T-cell (primary cell): ENCODE measurements around the gene IRX4. TPM values are rescaled to one million over a fixed set of nuclear protein-coding genes. Genes with fewer than 3 reads are reported as not detected.

ENCODE experiments used
- ATAC-seq, 4 experiments: fragments of 200-7000 bp in 3 of 4; fragments of 150-1000 bp in 1 of 4; cut with Tn5 transposase; replicated peaks in 1 of 4; 1 replicate in 3 of 4; 2 replicates in 1 of 4; pipeline ENCODE4 v1.10.0; 2021; ENCODE audit warnings: moderate library complexity in 3 of 4, mild to moderate bottlenecking in 2 of 4, moderate number of reproducible peaks in 1 of 4
- CTCF ChIA-PET, 2 donors: fragments of 300-600 bp; sonication (Branson Sonifier 250); formaldehyde crosslinking; loops; one replicate each; lab custom pipeline; 2022; ENCODE audit warnings: antibody characterized with exemption in 2 of 2; lab: Charles Lee
- POLR2A ChIA-PET, 2 donors: fragments of 300-600 bp; sonication (Branson Sonifier 250); formaldehyde crosslinking; loops; one replicate each; lab custom pipeline; 2022; ENCODE audit warnings: antibody characterized with exemption in 2 of 2; lab: Charles Lee
- DNase-seq, 35 experiments: peaks; one replicate each; pipeline versions ENCODE4 v3.0.0 to v3.0.0-alpha.2; 2013 to 2023
- H3K27ac ChIP-seq: one replicate; pipeline ENCODE4 v1.5.1; 2013; ENCODE audit warnings: low read length
- H3K27me3 ChIP-seq, 2 experiments: replicated peaks in 1 of 2; 1 replicate in 1 of 2; 2 replicates in 1 of 2; pipeline versions ENCODE4 v1.6.1 to v1.7.0; 2013; ENCODE audit warnings: low read length in 1 of 2, mixed read lengths in 1 of 2; ENCODE audit not compliant: control insufficient read depth in 2 of 2, insufficient read depth in 2 of 2; ENCODE audit errors: extremely low read depth in 1 of 2
- H3K36me3 ChIP-seq, 2 donors: 1 replicate in 1 of 2; 2 replicates in 1 of 2; pipeline versions ENCODE4 v1.6.1 to v1.7.0; 2013; ENCODE audit warnings: low read length in 1 of 2; ENCODE audit not compliant: control insufficient read depth in 2 of 2, insufficient read depth in 1 of 2; ENCODE audit errors: extremely low read depth in 1 of 2
- H3K4me1 ChIP-seq, 2 experiments: 1 replicate in 1 of 2; 2 replicates in 1 of 2; pipeline versions ENCODE4 v1.6.1 to v1.7.0; 2013; ENCODE audit warnings: low read length in 2 of 2, mixed read lengths in 1 of 2; ENCODE audit not compliant: insufficient read depth in 2 of 2, control insufficient read depth in 1 of 2; ENCODE audit errors: extremely low read depth in 1 of 2
- H3K4me3 ChIP-seq, 2 donors: 1 replicate in 1 of 2; 2 replicates in 1 of 2; pipeline versions ENCODE4 v1.5.1 to v1.7.0; 2013; ENCODE audit warnings: mild to moderate bottlenecking in 2 of 2, low read length in 1 of 2, moderate library complexity in 1 of 2; ENCODE audit not compliant: control insufficient read depth in 1 of 2; ENCODE audit errors: extremely low read depth in 1 of 2
- H3K9me3 ChIP-seq: 2 replicates; pipeline ENCODE4 v1.7.0; 2013
- H3K27ac Mint-ChIP-seq, 2 donors: one replicate each; pipeline ENCODE4 v1.8.0; 2020 to 2021; ENCODE audit warnings: mild to moderate bottlenecking in 2 of 2, mixed read lengths in 2 of 2
- H3K27me3 Mint-ChIP-seq, 2 donors: one replicate each; pipeline ENCODE4 v1.8.0; 2021 to 2022; ENCODE audit warnings: mixed read lengths in 2 of 2
- H3K36me3 Mint-ChIP-seq: one replicate; pipeline ENCODE4 v1.8.0; 2021; ENCODE audit warnings: mixed read lengths
- H3K4me1 Mint-ChIP-seq, 3 donors: one replicate each; pipeline ENCODE4 v1.8.0; 2020 to 2022; ENCODE audit warnings: mixed read lengths in 3 of 3, mild to moderate bottlenecking in 1 of 3
- H3K4me3 Mint-ChIP-seq, 3 donors: one replicate each; pipeline ENCODE4 v1.8.0; 2020 to 2022; ENCODE audit warnings: mild to moderate bottlenecking in 3 of 3, mixed read lengths in 3 of 3, moderate library complexity in 3 of 3
- H3K9me3 Mint-ChIP-seq, 3 donors: one replicate each; pipeline ENCODE4 v1.8.0; 2020 to 2022; ENCODE audit warnings: mixed read lengths in 3 of 3
- WGBS: methylation state at CpG from one replicate; pipeline ENCODE4 v1.1.5; 2013; ENCODE audit warnings: missing lambda C conversion rate; ENCODE audit not compliant: insufficient coverage; 5-methylcytosine and 5-hydroxymethylcytosine counted together
- total RNA-seq, 35 experiments: library from RNA in 6 of 35; stranded (reverse) in 6 of 35; fragments of 120-200 nt in 1 of 35; gene quantifications; one replicate each; pipeline versions ENCODE4 v1.2.1 to v1.2.4 and lab custom pipeline; 2013 to 2026

IRX4 gene
- total RNA-seq, 5 donors from 2014 or later (not counting 1 experiment from before 2014, with no cell fraction given), result not detected

DNA sequence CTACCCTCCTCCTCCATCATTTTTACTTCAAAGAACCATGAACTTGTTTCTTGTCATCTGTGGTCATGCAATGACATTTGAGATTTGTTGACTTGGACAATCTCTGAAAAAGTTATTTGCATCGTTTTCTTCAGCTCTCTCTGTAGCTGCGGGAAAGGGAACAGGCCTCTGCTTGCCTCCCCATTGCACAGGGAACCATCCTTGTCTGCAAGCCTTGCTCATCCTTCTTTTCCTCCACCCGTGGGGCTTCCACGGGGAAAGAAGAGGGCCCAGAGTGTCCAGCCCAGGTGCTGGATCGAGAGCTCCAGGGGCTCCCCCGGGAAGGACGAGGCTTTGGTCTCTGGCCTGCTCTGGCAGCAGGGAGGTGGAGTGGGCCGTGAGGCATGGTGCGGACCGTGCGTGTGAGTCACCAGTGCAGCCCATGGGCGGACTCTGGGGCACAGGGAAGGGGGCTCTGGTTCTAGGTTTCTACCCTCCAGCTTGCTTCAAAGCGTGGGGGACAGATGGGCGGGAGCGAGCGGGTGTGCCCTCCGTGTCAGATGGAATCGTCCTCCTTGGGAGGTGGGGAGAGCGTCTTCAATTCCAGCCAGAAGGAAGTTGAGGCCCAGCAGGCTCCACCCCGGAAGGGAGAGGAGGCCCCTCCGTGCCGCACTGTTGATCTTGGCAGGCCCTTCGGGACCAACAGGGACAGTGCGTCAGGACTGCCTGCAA lies 6.0 kb upstream of the IRX4 start:
- ChIA-PET POLR2A (no interaction called here), CTCF (no interaction called here)
- 72% methylated on average over 19 of the region's 24 CpGs for WGBS
- no peak for ATAC-seq
- Mint-ChIP-seq H3K4me3 (no peak overlapping the region), H3K27ac (no peak overlapping the region), H3K27me3 (peaks cover 33 to 52% of the 10 kb centered on the region in 2 donors), H3K9me3 (no peaks in the 10 kb centered on the region), H3K4me1 (peaks cover 6 to 8% (median 7%) of the 10 kb centered on the region in 3 donors), H3K36me3 (no peaks in the 10 kb centered on the region)
- Histone ChIP-seq H3K4me3 (no peak overlapping the region), H3K9me3 (no peaks in the 10 kb centered on the region), H3K27ac (no peak overlapping the region), H3K36me3 (no peaks in the 10 kb centered on the region), H3K27me3 (peaks cover 10 to 74% of the 10 kb centered on the region in 2 experiments), H3K4me1 (peaks cover 0 to 2% of the 10 kb centered on the region in 2 experiments)
- DNase-seq, result no peak

- Histone ChIP-seq H3K27me3 (peaks cover 8 to 74% of the 10 kb centered on the region in 2 experiments), H3K4me3 (no peak overlapping the region), H3K9me3 (no peaks in the 10 kb centered on the region), H3K36me3 (no peaks in the 10 kb centered on the region), H3K4me1 (peaks cover 0 to 5% of the 10 kb centered on the region in 2 experiments), H3K27ac (no peak overlapping the region)
- peaks cover 6 to 8% (median 7%) of the 10 kb centered on the region in 3 donors for H3K4me1 Mint-ChIP-seq
- H3K9me3 Mint-ChIP-seq, result no peaks in the 10 kb centered on the region
- peaks cover 33 to 50% of the 10 kb centered on the region in 2 donors for H3K27me3 Mint-ChIP-seq
- H3K4me3 Mint-ChIP-seq, result no peak overlapping the region
- DNase-seq, result no peak
- ChIA-PET POLR2A (no interaction called here), CTCF (no interaction called here)
- H3K27ac Mint-ChIP-seq, result no peak overlapping the region
- 17% methylated on average over 28 of the region's 31 CpGs for WGBS
- ATAC-seq, result no peak
- no peaks in the 10 kb centered on the region for H3K36me3 Mint-ChIP-seq
Measured at GRCh38 chr5:1887588-1888360, 5.0 kb upstream of the IRX4 start.

- Histone ChIP-seq H3K9me3 (no peaks in the 10 kb centered on the region), H3K4me3 (no peak overlapping the region), H3K4me1 (peaks cover 0 to 8% of the 10 kb centered on the region in 2 experiments), H3K27me3 (peaks cover 8 to 73% of the 10 kb centered on the region in 2 experiments), H3K36me3 (no peaks in the 10 kb centered on the region), H3K27ac (no peak overlapping the region)
- WGBS, result 4% methylated on average over 98 of the region's 102 CpGs
- no peak overlapping the region for H3K4me3 Mint-ChIP-seq
- ATAC-seq, result no peak
- CTCF ChIA-PET, result no interaction called here
- peaks cover 33 to 51% of the 10 kb centered on the region in 2 donors for H3K27me3 Mint-ChIP-seq
- peaks cover 6 to 8% (median 7%) of the 10 kb centered on the region in 3 donors for H3K4me1 Mint-ChIP-seq
- no peak overlapping the region for H3K27ac Mint-ChIP-seq
- H3K9me3 Mint-ChIP-seq, result no peaks in the 10 kb centered on the region
- POLR2A ChIA-PET, result no interaction called here
- DNase-seq, result no peak
- no peaks in the 10 kb centered on the region for H3K36me3 Mint-ChIP-seq
Measured at GRCh38 chr5:1886846-1887587, 4.3 kb upstream of the IRX4 start.

DNA sequence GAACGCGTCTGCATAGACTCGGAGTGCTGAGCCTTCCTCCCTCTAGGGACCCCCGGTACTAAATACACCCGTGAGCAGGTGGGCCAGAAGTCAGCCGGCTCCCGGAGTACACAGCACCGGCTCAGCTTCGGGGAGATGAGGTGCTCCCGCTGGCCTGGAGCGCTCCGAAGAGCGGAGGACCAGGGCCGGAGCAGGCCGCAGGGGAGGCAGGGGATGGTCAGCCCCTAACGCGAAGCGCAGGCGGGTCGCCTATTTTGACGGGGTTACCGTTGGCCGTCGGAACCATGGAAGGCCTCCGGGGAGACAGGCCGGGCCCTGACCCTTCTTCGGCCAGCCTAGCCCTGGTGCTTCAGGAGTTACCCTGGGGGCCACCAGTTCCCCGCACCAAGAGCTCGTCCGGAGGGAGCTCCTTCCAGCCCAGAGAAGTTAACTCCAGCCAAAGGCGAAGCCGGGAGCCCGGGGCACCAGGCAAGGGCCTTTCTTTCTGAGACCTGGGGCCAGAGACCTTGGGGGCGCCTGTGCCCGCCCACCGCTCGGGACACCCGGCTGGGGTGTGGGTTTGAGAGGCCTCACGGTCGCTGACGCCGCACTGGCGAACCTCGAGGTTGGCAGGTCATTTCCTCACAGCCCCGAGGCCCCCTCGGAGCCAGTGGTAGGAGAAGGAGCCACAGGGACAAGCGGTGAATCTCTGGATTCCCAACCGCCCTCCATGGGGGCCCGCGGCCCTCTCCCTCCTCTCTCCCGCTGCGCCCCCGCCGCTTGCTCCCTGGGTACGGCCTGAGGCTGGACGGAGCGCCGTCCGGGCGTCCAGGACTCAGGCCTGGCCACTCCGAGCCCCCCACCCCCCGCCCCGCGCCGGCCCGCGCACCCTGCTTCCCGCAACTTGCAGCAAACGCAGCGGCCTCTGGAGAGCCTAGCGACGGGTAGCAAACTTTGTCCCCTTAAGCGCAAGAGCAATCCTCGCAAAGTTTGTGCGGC lies 3.4 kb upstream of the IRX4 start:
- Mint-ChIP-seq H3K4me1 (peaks cover 7 to 11% (median 8%) of the 10 kb centered on the region in 3 donors), H3K36me3 (no peaks in the 10 kb centered on the region), H3K4me3 (peak overlapping the region in 1 of 3 donors; percentile 39), H3K27me3 (peaks cover 37 to 56% of the 10 kb centered on the region in 2 donors), H3K27ac (no peak overlapping the region), H3K9me3 (no peaks in the 10 kb centered on the region)
- Histone ChIP-seq H3K27ac (no peak overlapping the region), H3K4me3 (no peak overlapping the region), H3K4me1 (peaks cover 0 to 9% of the 10 kb centered on the region in 2 experiments), H3K27me3 (peaks cover 8 to 76% of the 10 kb centered on the region in 2 experiments), H3K36me3 (no peaks in the 10 kb centered on the region), H3K9me3 (no peaks in the 10 kb centered on the region)
- DNase-seq (no peak), ATAC-seq (no peak)
- ChIA-PET POLR2A (no interaction called here), CTCF (no interaction called here)
- WGBS, result 6% methylated on average over 65 of the region's 75 CpGs

DNA sequence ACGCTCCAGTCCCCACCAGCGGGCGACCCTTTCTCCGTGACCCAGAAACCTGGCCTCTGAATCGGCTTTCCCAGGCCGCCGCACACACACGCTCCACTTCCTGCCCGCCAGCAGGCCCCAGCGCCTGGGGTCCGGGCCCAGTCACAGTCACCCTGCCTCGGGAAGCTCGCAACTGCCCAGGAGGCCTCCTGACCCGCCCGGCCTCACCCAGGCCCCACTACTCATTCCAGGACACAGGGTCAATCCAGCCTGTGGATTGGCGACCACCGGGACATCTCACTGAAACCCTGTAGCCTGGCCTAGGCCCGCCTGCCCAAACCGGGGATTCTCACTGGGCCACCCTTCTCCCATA lies 2.7 kb upstream of the IRX4 start:
- peaks cover 7 to 13% (median 8%) of the 10 kb centered on the region in 3 donors for H3K4me1 Mint-ChIP-seq
- H3K4me3 Mint-ChIP-seq, result peak overlapping the region in 1 of 3 donors; percentile 39
- no peaks in the 10 kb centered on the region for H3K9me3 ChIP-seq
- ATAC-seq (no peak), DNase-seq (no peak)
- H3K36me3 ChIP-seq, result no peaks in the 10 kb centered on the region
- H3K27me3 ChIP-seq, result peaks cover 8 to 82% of the 10 kb centered on the region in 2 experiments
- H3K4me1 ChIP-seq, result peaks cover 0 to 9% of the 10 kb centered on the region in 2 experiments
- no peaks in the 10 kb centered on the region for H3K9me3 Mint-ChIP-seq
- ChIA-PET CTCF (no interaction called here), POLR2A (no interaction called here)
- no peak overlapping the region for H3K27ac Mint-ChIP-seq
- WGBS, result 5% methylated on average over 19 of the region's 19 CpGs
- no peak overlapping the region for H3K27ac ChIP-seq
- H3K27me3 Mint-ChIP-seq, result peaks cover 36 to 53% of the 10 kb centered on the region in 2 donors
- H3K36me3 Mint-ChIP-seq, result no peaks in the 10 kb centered on the region
- no peak overlapping the region for H3K4me3 ChIP-seq
